ENCODE measurements around the gene TEX261. TPM values are rescaled to one million over a fixed set of nuclear protein-coding genes. Genes with fewer than 3 reads are reported as not detected.

The TEX261 gene
- total and polyA plus RNA-seq, 2 experiments from 2014 or later: 5.7 to 17.5 TPM

- H3F3A ChIP-seq (replicated peaks; ENCODE audit: low read depth): no peaks in the 10 kb centered on the region
- Mint-ChIP-seq H3K27me3 (ENCODE audit: insufficient read depth, low read depth, poor library complexity) (peaks cover 64% of the 10 kb centered on the region), H3K36me3 (ENCODE audit: low read depth) (no peaks in the 10 kb centered on the region)
These were observed 51.3 kb downstream of the TEX261 start for GRCh38 chr2:70943205-70943871.

DNA sequence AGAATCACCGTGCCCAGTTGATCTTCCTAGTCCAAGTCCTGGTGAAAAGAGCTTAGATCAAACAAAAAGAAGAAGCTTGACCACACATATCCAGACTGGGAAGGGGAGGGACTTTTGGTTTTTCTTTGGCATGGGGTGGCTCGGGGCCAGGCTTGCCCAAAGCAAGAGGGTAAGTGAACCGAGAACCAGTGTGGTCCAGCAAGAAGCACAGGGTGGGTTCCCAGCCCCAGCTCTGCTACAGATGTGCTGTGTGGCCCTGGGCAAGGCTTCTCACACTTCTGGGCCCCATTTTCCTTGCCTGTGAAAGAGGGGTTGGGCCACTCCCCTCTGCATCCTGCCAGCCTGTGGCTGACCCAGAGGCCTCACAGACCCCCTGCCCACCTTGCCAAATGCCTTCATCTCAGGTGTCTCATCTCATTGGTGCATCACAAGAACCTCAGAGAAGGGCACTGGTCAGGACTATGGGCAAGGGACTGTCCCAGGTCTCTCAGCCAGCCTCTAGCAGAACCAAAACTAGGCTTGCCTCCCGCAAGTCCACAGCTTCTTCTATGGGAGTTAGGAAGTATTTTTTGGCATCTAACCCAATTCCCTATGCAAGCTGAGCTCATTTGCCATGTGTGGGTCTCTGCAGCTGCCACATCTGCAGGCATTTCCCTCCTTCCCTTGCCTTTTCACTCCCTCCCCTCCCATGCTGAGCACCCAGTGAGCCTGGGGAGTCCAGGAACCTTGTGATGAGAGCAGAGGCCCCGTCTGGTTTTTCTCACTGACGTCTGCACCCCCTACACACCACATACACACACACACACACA lies 52.1 kb downstream of the TEX261 start:
- Histone ChIP-seq H2AFZ (no peak overlapping the region), H3K4me2 (no peak overlapping the region), H3K4me1 (ENCODE audit: insufficient read depth) (peaks cover 21% of the 10 kb centered on the region), H3K36me3 (ENCODE audit: insufficient read depth) (no peaks in the 10 kb centered on the region), H3K4me3 (no peak overlapping the region), H4K20me1 (replicated peaks; ENCODE audit: insufficient read depth) (no peaks in the 10 kb centered on the region), H3K27ac (ENCODE audit: low read depth) (no peak overlapping the region), H3K9me2 (ENCODE audit: insufficient read depth) (no peaks in the 10 kb centered on the region), H3K79me2 (replicated peaks; ENCODE audit: insufficient read depth) (no peaks in the 10 kb centered on the region), H3F3A (replicated peaks; ENCODE audit: low read depth) (no peaks in the 10 kb centered on the region), H3K27me3 (ENCODE audit: insufficient read depth) (peaks cover 84% of the 10 kb centered on the region)
- Mint-ChIP-seq H3K27ac (no peak overlapping the region), H3K27me3 (ENCODE audit: insufficient read depth, low read depth, poor library complexity) (peaks cover 64% of the 10 kb centered on the region), H3K4me1 (peaks cover 37% of the 10 kb centered on the region), H3K9me3 (no peaks in the 10 kb centered on the region), H3K36me3 (ENCODE audit: low read depth) (no peaks in the 10 kb centered on the region), H3K4me3 (no peak overlapping the region)
- DNase-seq (ENCODE audit: low spot score): no peak
- ATAC-seq: no peak
- TF ChIP-seq POLR2AphosphoS5 (IDR thresholded peaks at IDR 0.05; ENCODE audit: low read depth): no peak
- no peak for TF ChIP-seq ZNF114 (CRISPR knock-in tag; IDR thresholded peaks at IDR 0.05)
- no peak for TF ChIP-seq REST (IDR thresholded peaks at IDR 0.05; ENCODE audit: unreplicated experiment)
- no peak for TF ChIP-seq EZH2phosphoT487 (IDR thresholded peaks at IDR 0.05; ENCODE audit: unreplicated experiment)
- no peak for TF ChIP-seq JUNB (IDR thresholded peaks at IDR 0.05; ENCODE audit: unreplicated experiment)
- no peak for TF ChIP-seq NANOG (IDR thresholded peaks at IDR 0.05; ENCODE audit: borderline replicate concordance)
- TF ChIP-seq STAT1 (IDR thresholded peaks at IDR 0.05; ENCODE audit: unreplicated experiment): no peak
- no peak for TF ChIP-seq CREB1 (CRISPR knock-in tag; IDR thresholded peaks at IDR 0.05; ENCODE audit: low read depth)
- TF ChIP-seq ZNF331 (CRISPR knock-in tag; IDR thresholded peaks at IDR 0.05; ENCODE audit: low read depth): no peak

More at GRCh38 chr2:70943205-70943871, 51.3 kb downstream of the TEX261 start:
- H3K9me3 Mint-ChIP-seq: no peaks in the 10 kb centered on the region
- Histone ChIP-seq H4K20me1 (replicated peaks; ENCODE audit: insufficient read depth) (no peaks in the 10 kb centered on the region), H3K4me1 (ENCODE audit: insufficient read depth) (peaks cover 19% of the 10 kb centered on the region), H3K27me3 (ENCODE audit: insufficient read depth) (peaks cover 86% of the 10 kb centered on the region), H2AFZ (peak overlapping the region; percentile 56; the same call in 1 of the 2 replicates), H3K36me3 (ENCODE audit: insufficient read depth) (no peaks in the 10 kb centered on the region), H3K9me2 (ENCODE audit: insufficient read depth) (no peaks in the 10 kb centered on the region), H3K4me3 (no peak overlapping the region), H3K79me2 (replicated peaks; ENCODE audit: insufficient read depth) (no peaks in the 10 kb centered on the region), H3K4me2 (no peak overlapping the region), H3K27ac (ENCODE audit: low read depth) (no peak overlapping the region)
- ATAC-seq (peak; percentile 1; the same call in 2 of the 3 replicates), DNase-seq (ENCODE audit: low spot score) (no peak)
- peaks cover 35% of the 10 kb centered on the region for H3K4me1 Mint-ChIP-seq
- no peak overlapping the region for H3K4me3 Mint-ChIP-seq
- TF ChIP-seq JUNB (IDR thresholded peaks at IDR 0.05; ENCODE audit: unreplicated experiment) (no peak), ZNF114 (CRISPR knock-in tag; IDR thresholded peaks at IDR 0.05) (no peak), POLR2AphosphoS5 (IDR thresholded peaks at IDR 0.05; ENCODE audit: low read depth) (no peak), EZH2phosphoT487 (IDR thresholded peaks at IDR 0.05; ENCODE audit: unreplicated experiment) (no peak), CTCF (conservative IDR thresholded peaks at IDR 0.05; ENCODE audit: low read depth in 2 of 2) (no peak)
- TF ChIP-seq, protein P1, sequence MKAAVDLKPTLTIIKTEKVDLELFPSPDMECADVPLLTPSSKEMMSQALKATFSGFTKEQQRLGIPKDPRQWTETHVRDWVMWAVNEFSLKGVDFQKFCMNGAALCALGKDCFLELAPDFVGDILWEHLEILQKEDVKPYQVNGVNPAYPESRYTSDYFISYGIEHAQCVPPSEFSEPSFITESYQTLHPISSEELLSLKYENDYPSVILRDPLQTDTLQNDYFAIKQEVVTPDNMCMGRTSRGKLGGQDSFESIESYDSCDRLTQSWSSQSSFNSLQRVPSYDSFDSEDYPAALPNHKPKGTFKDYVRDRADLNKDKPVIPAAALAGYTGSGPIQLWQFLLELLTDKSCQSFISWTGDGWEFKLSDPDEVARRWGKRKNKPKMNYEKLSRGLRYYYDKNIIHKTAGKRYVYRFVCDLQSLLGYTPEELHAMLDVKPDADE (IDR thresholded peaks at IDR 0.05): no peak
- H3K27ac Mint-ChIP-seq: no peak overlapping the region

All from GM23338 (cell line).